ENCODE measurements around the gene PRKAG3. TPM values are rescaled to one million over a fixed set of nuclear protein-coding genes. Genes with fewer than 3 reads are reported as not detected.

The PRKAG3 gene
- total and polyA plus RNA-seq, 2 donors (not counting 1 experiment from before 2014, with no cell fraction given), result not detected

- ChIA-PET CTCF (no interaction called here), POLR2A (no interaction called here)
- TF ChIP-seq CTCF (IDR thresholded peaks at IDR 0.05), result no peak
- TF ChIP-seq EZH2 (IDR thresholded peaks at IDR 0.05; ENCODE audit: borderline replicate concordance, insufficient read depth, low read depth, low read length, poor library complexity, severe bottlenecking), result no peak
- Histone ChIP-seq H3K4me3 (ENCODE audit: control extremely low read depth in 1 of 5, extremely low read depth in 1 of 5, insufficient read depth in 1 of 5, low read depth in 2 of 5, low read length in 4 of 5) (no peak overlapping the region), H3K4me2 (replicated peaks; ENCODE audit: low read depth, low read length, poor library complexity, severe bottlenecking) (no peak overlapping the region), H3K79me2 (ENCODE audit: control insufficient read depth, insufficient read depth, low read length) (no peaks in the 10 kb centered on the region), H4K20me1 (ENCODE audit: control insufficient read depth, insufficient read depth, low read length, poor library complexity, severe bottlenecking) (no peaks in the 10 kb centered on the region), H3K4me1 (ENCODE audit: control insufficient read depth in 2 of 2, insufficient read depth in 2 of 2, low read length in 2 of 2) (no peaks in the 10 kb centered on the region), H3K27ac (ENCODE audit: low read length in 2 of 2) (no peak overlapping the region), H2AFZ (ENCODE audit: insufficient read depth, low read depth, low read length, poor library complexity, severe bottlenecking) (no peak overlapping the region), H3K27me3 (replicated peaks in 1 of 4; ENCODE audit: control extremely low read depth in 1 of 4, control insufficient read depth in 3 of 4, insufficient read depth in 4 of 4, low read length in 3 of 4) (peaks cover 0 to 22% (median 13%) of the 10 kb centered on the region in 4 experiments), H3K9me3 (ENCODE audit: control extremely low read depth in 1 of 3, control insufficient read depth in 2 of 3, insufficient read depth in 1 of 3, low read length in 2 of 3) (peaks cover 0 to 4% (median 3%) of the 10 kb centered on the region in 3 donors), H3K36me3 (replicated peaks in 1 of 2; ENCODE audit: control extremely low read depth in 1 of 2, control insufficient read depth in 1 of 2, extremely low read depth in 1 of 2, insufficient read depth in 2 of 2, low read length in 1 of 2) (no peaks in the 10 kb centered on the region), H3K9ac (ENCODE audit: low read length) (no peak overlapping the region)
- 72% methylated on average over 3 of the region's 4 CpGs for WGBS (ENCODE audit: insufficient coverage)
- H3K9me3 Mint-ChIP-seq (ENCODE audit: insufficient read depth), result peaks cover 8% of the 10 kb centered on the region
- no peak for DNase-seq
- no peak overlapping the region for H3K4me3 Mint-ChIP-seq
- intact Hi-C loops (cut with micrococcal nuclease), result no loop called here
- peaks cover 58% of the 10 kb centered on the region for H3K27me3 Mint-ChIP-seq
- no peak overlapping the region for H3K27ac Mint-ChIP-seq
- no peak for ATAC-seq (ENCODE audit: low read depth)
- H3K4me1 Mint-ChIP-seq, result no peaks in the 10 kb centered on the region
Measured at GRCh38 chr2:218839430-218839829, 7.8 kb upstream of the PRKAG3 start.

- no peak for ATAC-seq (ENCODE audit: low read depth)
- Mint-ChIP-seq H3K27me3 (peaks cover 60% of the 10 kb centered on the region), H3K4me3 (no peak overlapping the region), H3K4me1 (no peaks in the 10 kb centered on the region), H3K27ac (no peak overlapping the region), H3K9me3 (ENCODE audit: insufficient read depth) (peaks cover 3% of the 10 kb centered on the region)
- Histone ChIP-seq H3K9ac (ENCODE audit: low read length) (no peak overlapping the region), H3K36me3 (replicated peaks in 1 of 2; ENCODE audit: control extremely low read depth in 1 of 2, control insufficient read depth in 1 of 2, extremely low read depth in 1 of 2, insufficient read depth in 2 of 2, low read length in 1 of 2) (no peaks in the 10 kb centered on the region), H3K4me2 (replicated peaks; ENCODE audit: low read depth, low read length, poor library complexity, severe bottlenecking) (no peak overlapping the region), H3K4me1 (ENCODE audit: control insufficient read depth in 2 of 2, insufficient read depth in 2 of 2, low read length in 2 of 2) (no peaks in the 10 kb centered on the region), H3K27ac (ENCODE audit: low read length in 2 of 2) (no peak overlapping the region), H4K20me1 (ENCODE audit: control insufficient read depth, insufficient read depth, low read length, poor library complexity, severe bottlenecking) (no peaks in the 10 kb centered on the region), H3K27me3 (replicated peaks in 1 of 4; ENCODE audit: control extremely low read depth in 1 of 4, control insufficient read depth in 3 of 4, insufficient read depth in 4 of 4, low read length in 3 of 4) (peaks cover 0 to 23% (median 13%) of the 10 kb centered on the region in 4 experiments), H2AFZ (ENCODE audit: insufficient read depth, low read depth, low read length, poor library complexity, severe bottlenecking) (no peak overlapping the region), H3K79me2 (ENCODE audit: control insufficient read depth, insufficient read depth, low read length) (no peaks in the 10 kb centered on the region), H3K4me3 (ENCODE audit: control extremely low read depth in 1 of 5, extremely low read depth in 1 of 5, insufficient read depth in 1 of 5, low read depth in 2 of 5, low read length in 4 of 5) (no peak overlapping the region), H3K9me3 (ENCODE audit: control extremely low read depth in 1 of 3, control insufficient read depth in 2 of 3, insufficient read depth in 1 of 3, low read length in 2 of 3) (peaks cover 0 to 4% (median 3%) of the 10 kb centered on the region in 3 donors)
- WGBS (ENCODE audit: insufficient coverage), result no CpG with 5 or more reads among the region's 2 CpGs
- POLR2A ChIA-PET, result no interaction called here
- TF ChIP-seq CTCF (IDR thresholded peaks at IDR 0.05) (no peak), EZH2 (IDR thresholded peaks at IDR 0.05; ENCODE audit: borderline replicate concordance, insufficient read depth, low read depth, low read length, poor library complexity, severe bottlenecking) (no peak)
- DNase-seq, result no peak
- intact Hi-C loops (cut with micrococcal nuclease), result no loop called here
- CTCF ChIA-PET, result interaction anchor here (0.7 kb wide), 1 partner anchor 235 kb away, joined by 3 read pairs; no protein-coding TSS in a partner anchor
Measured at GRCh38 chr2:218837495-218837894, 5.9 kb upstream of the PRKAG3 start.

All from B cell (primary cell).